Astrocyte (in vitro differentiated cells and primary cell): Measurements from ENCODE around the gene TMPRSS13.

ENCODE experiments used
- EZH2 ChIP-seq: IDR thresholded peaks from 2 replicates; pipeline ENCODE4 v1.6.1; 2012; ENCODE audit warnings: mild to moderate bottlenecking, low read length, inconsistent platforms; ENCODE audit not compliant: insufficient read depth
- TF ChIP-seq, protein P1 (sequence below): IDR thresholded peaks from 2 replicates; pipeline ENCODE4 v1.5.1; 2011; ENCODE audit warnings: low read depth, mild to moderate bottlenecking, inconsistent platforms, low read length, moderate library complexity; ENCODE audit not compliant: insufficient read depth

DNA sequence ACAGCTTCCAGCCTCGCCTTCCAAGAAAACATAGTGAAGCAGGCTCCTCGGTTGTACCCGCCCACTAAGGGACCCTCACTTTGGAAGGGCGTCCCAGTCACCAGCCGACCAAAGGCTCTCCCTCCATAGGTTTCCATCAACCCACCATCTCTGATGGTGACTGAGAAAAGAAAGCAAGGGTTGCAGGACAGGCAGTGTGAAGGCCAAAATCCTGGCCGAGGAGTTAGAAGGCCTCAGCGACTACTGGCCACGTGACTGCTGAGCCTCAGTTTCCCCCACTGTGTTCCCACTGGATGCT, 55.4 kb downstream of the TMPRSS13 start:
- TF ChIP-seq, protein P1, sequence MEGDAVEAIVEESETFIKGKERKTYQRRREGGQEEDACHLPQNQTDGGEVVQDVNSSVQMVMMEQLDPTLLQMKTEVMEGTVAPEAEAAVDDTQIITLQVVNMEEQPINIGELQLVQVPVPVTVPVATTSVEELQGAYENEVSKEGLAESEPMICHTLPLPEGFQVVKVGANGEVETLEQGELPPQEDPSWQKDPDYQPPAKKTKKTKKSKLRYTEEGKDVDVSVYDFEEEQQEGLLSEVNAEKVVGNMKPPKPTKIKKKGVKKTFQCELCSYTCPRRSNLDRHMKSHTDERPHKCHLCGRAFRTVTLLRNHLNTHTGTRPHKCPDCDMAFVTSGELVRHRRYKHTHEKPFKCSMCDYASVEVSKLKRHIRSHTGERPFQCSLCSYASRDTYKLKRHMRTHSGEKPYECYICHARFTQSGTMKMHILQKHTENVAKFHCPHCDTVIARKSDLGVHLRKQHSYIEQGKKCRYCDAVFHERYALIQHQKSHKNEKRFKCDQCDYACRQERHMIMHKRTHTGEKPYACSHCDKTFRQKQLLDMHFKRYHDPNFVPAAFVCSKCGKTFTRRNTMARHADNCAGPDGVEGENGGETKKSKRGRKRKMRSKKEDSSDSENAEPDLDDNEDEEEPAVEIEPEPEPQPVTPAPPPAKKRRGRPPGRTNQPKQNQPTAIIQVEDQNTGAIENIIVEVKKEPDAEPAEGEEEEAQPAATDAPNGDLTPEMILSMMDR, result no peak
- TF ChIP-seq EZH2, result no peak
